Cardiac fibroblast (primary cell): Measurements from ENCODE around the gene CSTPP1.
"Not testable (repeated sequence)": the region's sequence is repeated elsewhere in the genome, so short reads cannot be mapped to it uniquely, and the experiment has no call there.

Experiments
- DNase-seq, 2 donors: peaks; one replicate each; pipeline versions ENCODE4 v3.0.0 to v3.0.0-alpha.2; 2010; ENCODE audit warnings: low read depth in 2 of 2
- H3K4me3 ChIP-seq, 2 donors: replicated peaks in 1 of 2; 1 replicate in 1 of 2; 2 replicates in 1 of 2; pipeline ENCODE4 v1.5.1; 2011; ENCODE audit warnings: low read depth in 2 of 2, low read length in 2 of 2, mild to moderate bottlenecking in 2 of 2, moderate library complexity in 1 of 2
- CTCF ChIP-seq: IDR thresholded peaks from one replicate; pipeline ENCODE4 v1.5.1; 2011; ENCODE audit warnings: low read depth, mild to moderate bottlenecking, low read length, inconsistent platforms

CSTPP1 gene

GRCh38 chr11:47188259-47188658 lies 251.7 kb downstream of the CSTPP1 start:
- no peak for DNase-seq
- no peak for TF ChIP-seq CTCF

DNA sequence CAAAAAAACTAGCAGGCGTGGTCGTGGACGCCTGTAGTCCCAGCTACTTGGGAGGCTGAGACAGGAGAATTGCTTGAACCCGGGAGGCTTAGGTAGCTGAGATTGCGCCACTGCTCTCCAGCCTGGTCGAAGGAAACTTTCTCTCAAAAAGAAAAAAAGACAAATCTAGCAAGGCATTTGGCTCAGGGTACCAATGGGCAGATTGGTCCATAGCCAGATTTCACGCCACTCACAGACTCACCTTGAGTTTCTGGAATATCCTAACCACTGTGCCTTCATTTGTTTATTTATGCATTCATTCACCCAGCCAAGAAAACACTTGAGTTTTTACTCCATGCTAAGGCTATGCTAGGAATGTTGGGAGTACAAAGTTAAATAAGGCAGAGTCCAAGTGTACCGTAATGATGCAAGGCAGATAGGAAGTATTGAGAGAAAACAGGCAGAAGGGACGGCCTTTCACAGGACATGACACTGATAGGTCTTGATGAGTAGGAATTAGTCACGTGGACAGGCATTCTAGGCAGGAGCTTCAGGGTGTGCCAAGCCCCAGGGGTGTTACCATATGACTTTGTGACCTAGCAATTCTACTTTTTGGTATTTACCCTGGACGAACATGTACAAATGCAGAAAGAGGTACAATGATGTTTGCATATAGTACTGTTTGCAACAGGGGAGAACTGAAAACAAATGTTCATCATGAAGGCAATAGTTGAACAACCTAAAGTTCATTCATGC lies 252.7 kb downstream of the CSTPP1 start:
- H3K4me3 ChIP-seq = no peak overlapping the region
- TF ChIP-seq CTCF = no peak
- peak; percentile 86 to 95 for DNase-seq

More at GRCh38 chr11:47188259-47188658, 251.7 kb downstream of the CSTPP1 start:
- H3K4me3 ChIP-seq = no peak overlapping the region

- peak in 1 of 2 donors; percentile 22 for DNase-seq
Observed at GRCh38 chr11:47191137-47191536, 254.6 kb downstream of the CSTPP1 start.

DNA sequence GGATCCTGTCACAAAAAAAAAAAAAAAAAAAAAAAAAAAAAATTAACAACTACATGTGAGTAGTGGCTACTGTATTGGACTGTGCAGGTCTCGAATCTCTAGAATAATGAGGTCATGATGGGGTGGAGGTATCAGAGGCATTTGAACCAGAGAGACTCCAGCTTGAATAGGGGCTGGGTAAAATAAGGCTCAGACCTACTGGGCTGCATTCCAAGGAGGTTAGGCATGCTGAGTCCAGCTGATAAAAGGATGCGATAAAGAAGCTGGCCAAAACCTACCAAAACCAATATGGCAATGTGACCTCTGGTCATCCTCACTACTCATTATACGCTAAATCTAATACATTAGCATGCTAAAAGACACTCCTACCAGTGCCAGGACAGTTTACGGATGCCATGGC lies 255.6 kb downstream of the CSTPP1 start:
- DNase-seq = no peak
- no peak overlapping the region for H3K4me3 ChIP-seq
- TF ChIP-seq CTCF = no peak

More at GRCh38 chr11:47191137-47191536, 254.6 kb downstream of the CSTPP1 start:
- H3K4me3 ChIP-seq = not testable (repeated sequence)

DNA sequence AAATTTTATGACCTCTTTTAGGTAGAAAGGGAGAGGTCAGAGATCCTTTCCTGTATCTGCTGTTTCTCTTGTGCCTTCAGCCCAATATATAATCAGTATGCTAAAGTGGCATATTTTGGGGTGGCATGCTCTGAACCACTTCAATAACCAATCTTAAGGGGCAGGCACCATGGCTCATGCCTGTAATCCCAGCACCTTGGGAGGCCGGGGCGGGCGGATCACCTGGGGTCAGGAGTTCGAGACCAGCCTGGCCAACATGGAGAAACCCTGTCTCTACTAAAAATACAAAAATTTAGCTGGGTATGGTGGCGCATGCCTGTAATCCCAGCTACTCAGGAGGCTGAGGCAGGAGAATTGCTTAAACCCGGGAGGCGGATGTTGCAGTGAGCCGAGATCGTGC lies 261.6 kb downstream of the CSTPP1 start:
- not testable (repeated sequence) for H3K4me3 ChIP-seq, DNase-seq

GRCh38 chr11:47201015-47201414 lies 264.5 kb downstream of the CSTPP1 start:
- DNase-seq = no peak
- TF ChIP-seq CTCF = no peak
- H3K4me3 ChIP-seq = no peak overlapping the region

GRCh38 chr11:47202576-47202975 lies 266.0 kb downstream of the CSTPP1 start:
- H3K4me3 ChIP-seq = no peak overlapping the region
- no peak for TF ChIP-seq CTCF
- DNase-seq = no peak

DNA sequence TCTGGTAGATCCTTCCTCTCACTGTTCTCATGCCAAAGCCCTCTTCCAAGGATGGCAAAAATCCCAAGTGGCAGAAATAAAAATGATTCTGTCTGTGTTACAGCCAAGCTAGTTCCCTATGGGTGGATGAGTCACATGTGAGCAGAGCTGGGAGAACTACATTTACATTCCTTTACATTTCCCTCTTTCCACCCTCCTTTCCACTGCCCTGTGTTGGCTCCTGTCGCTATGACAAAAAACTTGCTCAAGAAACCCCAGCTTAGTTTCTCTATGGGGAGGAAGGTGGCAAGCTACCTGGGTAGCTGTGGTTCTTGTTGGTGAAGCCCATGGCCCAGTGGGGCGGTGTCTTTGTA lies 268.1 kb downstream of the CSTPP1 start:
- H3K4me3 ChIP-seq = no peak overlapping the region
- TF ChIP-seq CTCF = no peak
- peak; percentile 69 to 79 for DNase-seq

GRCh38 chr11:47206577-47206976 lies 270.0 kb downstream of the CSTPP1 start:
- DNase-seq, H3K4me3 ChIP-seq: not testable (repeated sequence)
